ENCODE data around the gene RGPD6.
"Not testable (repeated sequence)": the region's sequence is repeated elsewhere in the genome, so short reads cannot be mapped to it uniquely, and the experiment has no call there.

- TF ChIP-seq, protein P1, sequence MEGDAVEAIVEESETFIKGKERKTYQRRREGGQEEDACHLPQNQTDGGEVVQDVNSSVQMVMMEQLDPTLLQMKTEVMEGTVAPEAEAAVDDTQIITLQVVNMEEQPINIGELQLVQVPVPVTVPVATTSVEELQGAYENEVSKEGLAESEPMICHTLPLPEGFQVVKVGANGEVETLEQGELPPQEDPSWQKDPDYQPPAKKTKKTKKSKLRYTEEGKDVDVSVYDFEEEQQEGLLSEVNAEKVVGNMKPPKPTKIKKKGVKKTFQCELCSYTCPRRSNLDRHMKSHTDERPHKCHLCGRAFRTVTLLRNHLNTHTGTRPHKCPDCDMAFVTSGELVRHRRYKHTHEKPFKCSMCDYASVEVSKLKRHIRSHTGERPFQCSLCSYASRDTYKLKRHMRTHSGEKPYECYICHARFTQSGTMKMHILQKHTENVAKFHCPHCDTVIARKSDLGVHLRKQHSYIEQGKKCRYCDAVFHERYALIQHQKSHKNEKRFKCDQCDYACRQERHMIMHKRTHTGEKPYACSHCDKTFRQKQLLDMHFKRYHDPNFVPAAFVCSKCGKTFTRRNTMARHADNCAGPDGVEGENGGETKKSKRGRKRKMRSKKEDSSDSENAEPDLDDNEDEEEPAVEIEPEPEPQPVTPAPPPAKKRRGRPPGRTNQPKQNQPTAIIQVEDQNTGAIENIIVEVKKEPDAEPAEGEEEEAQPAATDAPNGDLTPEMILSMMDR (optimal IDR thresholded peaks at IDR 0.05 in 1 of 3, IDR thresholded peaks at IDR 0.05 in 1 of 3, conservative IDR thresholded peaks at IDR 0.05 in 1 of 3; ENCODE audit: extremely low read depth in 1 of 3, insufficient read depth in 2 of 3, low read length in 3 of 3), result not testable (repeated sequence)
- TF ChIP-seq EZH2 (IDR thresholded peaks at IDR 0.05; ENCODE audit: low read length), result not testable (repeated sequence)
Measured at GRCh38 chr2:110481200-110481599, 95.8 kb downstream of the RGPD6 start.
